Calu3 (cell line): ENCODE measurements around the gene AGO3. TPM values are rescaled to one million over a fixed set of nuclear protein-coding genes. Genes with fewer than 3 reads are reported as not detected.
"Not testable (repeated sequence)": the region's sequence is repeated elsewhere in the genome, so short reads cannot be mapped to it uniquely, and the experiment has no call there.

ENCODE experiments used
- BruUV-seq: library from RNA; stranded (reverse); fragments of 400-500 nt; replicated peaks from 2 replicates; lab custom pipeline; 2021; lab: Mats Ljungman, UMichigan
- CTCF ChIA-PET: fragments of 300-600 bp; sonication (Branson Sonifier 250); formaldehyde crosslinking; loops from one replicate; lab custom pipeline; 2022; ENCODE audit warnings: antibody characterized with exemption; lab: Charles Lee
- DNase-seq: peaks from one replicate; pipeline ENCODE4 v3.0.0; 2022
- H3K27ac Mint-ChIP-seq: one replicate; pipeline ENCODE4 v1.8.0; 2022; ENCODE audit warnings: mixed read lengths; ENCODE audit not compliant: unreplicated experiment
- H3K27me3 Mint-ChIP-seq: one replicate; pipeline ENCODE4 v1.8.0; 2022; ENCODE audit warnings: mixed read lengths; ENCODE audit not compliant: unreplicated experiment
- H3K36me3 Mint-ChIP-seq: one replicate; pipeline ENCODE4 v1.8.0; 2022; ENCODE audit warnings: mild to moderate bottlenecking, moderate library complexity, mixed read lengths; ENCODE audit not compliant: insufficient read depth, unreplicated experiment
- H3K4me1 Mint-ChIP-seq: one replicate; pipeline ENCODE4 v1.8.0; 2022; ENCODE audit warnings: mild to moderate bottlenecking, low read depth, mixed read lengths; ENCODE audit not compliant: unreplicated experiment
- H3K4me3 Mint-ChIP-seq: one replicate; pipeline ENCODE4 v1.8.0; 2022; ENCODE audit warnings: mild to moderate bottlenecking, low read depth, moderate library complexity, mixed read lengths; ENCODE audit not compliant: unreplicated experiment
- H3K9me3 Mint-ChIP-seq: one replicate; pipeline ENCODE4 v1.8.0; 2022; ENCODE audit warnings: low read depth, mixed read lengths; ENCODE audit not compliant: unreplicated experiment
- intact Hi-C: fragments of 100-400 bp; cut with micrococcal nuclease; formaldehyde crosslinking; loops from one replicate; pipeline ENCODE4 v1.10.0; 2022; ENCODE audit not compliant: unreplicated experiment
- total RNA-seq: library from RNA; stranded (reverse); gene quantifications from 2 replicates; pipeline ENCODE4 v1.2.3, GENCODE V29; 2022
- TF ChIP-seq, protein P1 (sequence below): fragments of 200-600 bp; IDR thresholded peaks from one replicate; pipeline ENCODE4 v1.8.0; 2022; ENCODE audit warnings: antibody characterized with exemption; ENCODE audit not compliant: unreplicated experiment

Gene AGO3
- total RNA-seq, 1 experiment from 2014 or later, result 28.5 TPM

DNA sequence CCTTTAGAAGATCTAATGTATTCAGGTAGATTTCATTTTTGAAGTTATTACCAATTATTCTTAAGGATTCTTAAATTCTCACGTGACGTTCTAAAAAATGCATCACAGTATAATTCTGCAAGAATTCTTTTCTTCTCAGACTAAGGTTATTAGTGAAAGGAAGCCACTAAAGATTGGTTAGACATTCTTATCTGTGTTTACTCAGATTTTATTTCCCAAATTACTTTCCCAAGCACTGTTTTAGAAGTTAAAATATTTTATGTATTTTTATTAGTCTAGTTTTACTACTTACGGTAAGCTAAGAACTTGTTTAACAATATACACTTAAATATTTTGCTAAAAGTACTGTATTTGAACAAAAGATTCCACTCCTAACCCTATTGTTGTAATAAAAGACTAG lies 28.4 kb downstream of the AGO3 start:
- H3K4me3 Mint-ChIP-seq, result no peak overlapping the region
- intact Hi-C loops, result no loop called here
- H3K9me3 Mint-ChIP-seq, result no peaks in the 10 kb centered on the region
- no peak for DNase-seq
- TF ChIP-seq, protein P1, sequence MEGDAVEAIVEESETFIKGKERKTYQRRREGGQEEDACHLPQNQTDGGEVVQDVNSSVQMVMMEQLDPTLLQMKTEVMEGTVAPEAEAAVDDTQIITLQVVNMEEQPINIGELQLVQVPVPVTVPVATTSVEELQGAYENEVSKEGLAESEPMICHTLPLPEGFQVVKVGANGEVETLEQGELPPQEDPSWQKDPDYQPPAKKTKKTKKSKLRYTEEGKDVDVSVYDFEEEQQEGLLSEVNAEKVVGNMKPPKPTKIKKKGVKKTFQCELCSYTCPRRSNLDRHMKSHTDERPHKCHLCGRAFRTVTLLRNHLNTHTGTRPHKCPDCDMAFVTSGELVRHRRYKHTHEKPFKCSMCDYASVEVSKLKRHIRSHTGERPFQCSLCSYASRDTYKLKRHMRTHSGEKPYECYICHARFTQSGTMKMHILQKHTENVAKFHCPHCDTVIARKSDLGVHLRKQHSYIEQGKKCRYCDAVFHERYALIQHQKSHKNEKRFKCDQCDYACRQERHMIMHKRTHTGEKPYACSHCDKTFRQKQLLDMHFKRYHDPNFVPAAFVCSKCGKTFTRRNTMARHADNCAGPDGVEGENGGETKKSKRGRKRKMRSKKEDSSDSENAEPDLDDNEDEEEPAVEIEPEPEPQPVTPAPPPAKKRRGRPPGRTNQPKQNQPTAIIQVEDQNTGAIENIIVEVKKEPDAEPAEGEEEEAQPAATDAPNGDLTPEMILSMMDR, result no peak
- no TSS peak for BruUV-seq
- peaks cover 4% of the 10 kb centered on the region for H3K36me3 Mint-ChIP-seq
- no peak overlapping the region for H3K27ac Mint-ChIP-seq
- H3K27me3 Mint-ChIP-seq, result no peaks in the 10 kb centered on the region
- no peaks in the 10 kb centered on the region for H3K4me1 Mint-ChIP-seq
- CTCF ChIA-PET, result interaction anchor here (0.5 kb wide), 1 partner anchor 9 kb away, joined by 4 read pairs; no protein-coding TSS in a partner anchor

DNA sequence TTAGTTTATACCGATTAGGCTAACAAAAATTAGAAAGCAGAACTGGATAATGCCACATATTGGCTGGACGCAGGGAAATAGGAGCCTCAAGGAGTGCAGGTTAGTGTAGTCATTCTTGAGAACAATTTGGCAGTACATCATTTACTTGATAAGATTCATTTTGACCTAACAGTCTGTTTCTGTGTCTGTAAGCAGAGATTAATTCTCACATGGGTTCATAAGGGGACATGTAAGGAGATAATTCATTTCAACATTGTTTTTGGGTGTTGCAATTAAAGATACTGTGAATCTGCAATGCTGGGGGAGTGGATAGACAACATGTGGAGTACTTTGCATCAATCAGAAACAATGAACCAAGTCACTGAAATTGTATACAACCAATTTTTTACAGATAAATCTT lies 32.0 kb downstream of the AGO3 start:
- Mint-ChIP-seq H3K4me3 (no peak overlapping the region), H3K36me3 (peaks cover 5% of the 10 kb centered on the region), H3K4me1 (no peaks in the 10 kb centered on the region), H3K27me3 (no peaks in the 10 kb centered on the region), H3K27ac (no peak overlapping the region), H3K9me3 (no peaks in the 10 kb centered on the region)
- no TSS peak for BruUV-seq
- TF ChIP-seq, protein P1, result no peak
- no peak for DNase-seq
- CTCF ChIA-PET, result no interaction called here
- intact Hi-C loops, result no loop called here

DNA sequence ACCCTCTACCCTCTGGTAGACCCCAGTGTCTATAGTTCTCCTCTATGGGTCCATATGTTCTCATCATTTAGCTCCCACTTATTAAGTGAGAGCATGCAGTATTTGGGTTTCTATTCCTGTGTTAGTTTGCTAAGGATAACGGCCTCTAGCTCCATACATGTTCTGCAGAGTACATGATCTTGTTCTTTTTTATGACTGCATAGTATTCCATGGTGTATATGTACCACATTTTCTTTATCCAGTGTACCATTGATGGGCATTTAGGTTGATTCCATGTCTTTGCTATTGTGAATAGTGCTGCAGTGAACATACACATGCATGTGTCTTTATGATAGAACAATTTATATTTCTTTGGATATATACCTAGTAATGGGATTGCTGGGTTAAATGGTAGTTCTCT lies 33.4 kb downstream of the AGO3 start:
- H3K27ac Mint-ChIP-seq, DNase-seq, H3K4me3 Mint-ChIP-seq, H3K4me1 Mint-ChIP-seq, H3K27me3 Mint-ChIP-seq, H3K9me3 Mint-ChIP-seq, intact Hi-C loops, BruUV-seq: not testable (repeated sequence)
- CTCF ChIA-PET, result interaction anchor here (0.6 kb wide), 1 partner anchor 74 kb away, joined by 3 read pairs; no protein-coding TSS in a partner anchor
- peaks cover 13% of the 10 kb centered on the region for H3K36me3 Mint-ChIP-seq

DNA sequence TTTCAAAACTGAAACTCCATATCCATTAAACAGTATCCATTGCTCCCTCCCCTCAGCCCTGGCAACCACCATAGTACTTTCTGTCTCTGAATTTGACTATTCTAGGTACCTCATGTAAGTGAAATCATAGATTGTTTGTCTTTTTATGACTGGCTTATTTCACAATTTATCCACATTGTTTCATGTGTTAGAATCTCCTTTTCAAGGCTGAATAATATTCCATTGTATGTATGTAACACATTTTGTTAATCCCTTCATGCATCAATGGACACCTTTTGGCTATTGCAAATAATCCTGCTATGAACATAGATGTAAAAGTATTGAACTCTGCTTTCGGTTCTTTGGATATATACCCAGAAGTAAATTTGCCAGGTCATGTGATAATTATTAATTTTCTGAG lies 37.5 kb downstream of the AGO3 start:
- CTCF ChIA-PET, result no interaction called here
- no TSS peak for BruUV-seq
- Mint-ChIP-seq H3K4me3 (no peak overlapping the region), H3K36me3 (peaks cover 19% of the 10 kb centered on the region), H3K4me1 (no peaks in the 10 kb centered on the region), H3K27me3 (no peaks in the 10 kb centered on the region), H3K9me3 (no peaks in the 10 kb centered on the region), H3K27ac (no peak overlapping the region)
- no peak for DNase-seq
- TF ChIP-seq, protein P1, result no peak
- intact Hi-C loops, result no loop called here

DNA sequence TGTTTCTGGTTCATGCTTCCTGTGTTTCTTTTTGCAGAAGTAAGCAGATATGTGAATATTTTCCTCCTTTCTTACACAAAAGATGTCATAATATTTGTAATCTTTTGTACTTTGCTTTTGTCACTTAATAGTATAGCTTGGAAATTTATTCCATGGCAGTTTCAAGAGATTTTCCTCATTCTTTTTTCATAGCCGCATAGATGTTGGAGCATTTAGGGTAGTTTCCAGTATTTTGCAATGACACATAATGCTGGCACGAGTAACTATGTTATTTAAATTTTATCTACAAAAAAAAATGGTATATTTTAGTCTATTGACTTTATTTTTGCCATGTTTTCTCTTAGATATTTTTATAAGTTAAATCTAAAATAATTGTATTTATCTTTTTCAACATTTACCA lies 40.7 kb downstream of the AGO3 start:
- Mint-ChIP-seq H3K27me3 (no peaks in the 10 kb centered on the region), H3K36me3 (peaks cover 14% of the 10 kb centered on the region)
- CTCF ChIA-PET, result no interaction called here

DNA sequence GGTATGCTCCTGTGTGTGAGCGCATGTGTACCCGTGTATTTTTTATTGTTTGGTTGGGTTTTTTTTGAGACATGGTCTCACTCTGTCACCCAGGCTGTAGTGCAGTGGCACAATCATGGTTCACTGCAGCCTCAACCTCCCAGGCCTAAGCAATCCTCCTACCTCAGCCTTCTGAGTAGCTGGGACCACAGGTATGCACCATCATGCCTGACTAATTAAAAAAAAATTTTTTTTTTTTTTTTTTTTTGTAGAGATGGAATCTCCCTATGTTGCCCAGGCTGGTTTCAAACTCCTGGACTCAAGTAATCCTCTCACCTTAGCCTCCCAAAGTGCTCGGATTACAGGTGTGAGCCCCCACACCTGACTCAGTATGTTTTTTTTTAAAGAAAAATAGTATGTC lies 41.7 kb downstream of the AGO3 start:
- peaks cover 14% of the 10 kb centered on the region for H3K36me3 Mint-ChIP-seq
- BruUV-seq, intact Hi-C loops, H3K9me3 Mint-ChIP-seq, DNase-seq, H3K4me1 Mint-ChIP-seq, H3K27ac Mint-ChIP-seq, H3K4me3 Mint-ChIP-seq, H3K27me3 Mint-ChIP-seq, CTCF ChIA-PET: not testable (repeated sequence)

More for the DNA sequence above, 40.7 kb downstream of the AGO3 start:
- H3K9me3 Mint-ChIP-seq, result no peaks in the 10 kb centered on the region
- no peak for DNase-seq
- TF ChIP-seq, protein P1, result no peak
- no peak overlapping the region for H3K27ac Mint-ChIP-seq
- intact Hi-C loops, result no loop called here
- H3K4me3 Mint-ChIP-seq, result no peak overlapping the region
- no peaks in the 10 kb centered on the region for H3K4me1 Mint-ChIP-seq
- BruUV-seq, result no TSS peak
